HEK293 (cell line): ENCODE results near the gene ALPG.

Experiments used
- SETDB1 ChIP-seq: IDR thresholded peaks from one replicate; pipeline ENCODE4 v1.6.1; 2017; ENCODE audit warnings: mild to moderate bottlenecking, low read length, moderate library complexity, mixed read lengths; ENCODE audit not compliant: insufficient read length
- ZNF16 ChIP-seq: fragments of 450-650 bp; formaldehyde crosslinking; IDR thresholded peaks from 2 replicates; pipeline ENCODE4 v1.5.1; 2016; ENCODE audit warnings: low read depth, missing biosample characterization, missing genetic modification characterization
- ZNF174 ChIP-seq: fragments of 450-650 bp; formaldehyde crosslinking; IDR thresholded peaks from 2 replicates; pipeline ENCODE4 v1.5.0; 2017; ENCODE audit warnings: missing biosample characterization, mild to moderate bottlenecking, missing genetic modification characterization
- ZNF354C ChIP-seq: fragments of 450-650 bp; formaldehyde crosslinking; IDR thresholded peaks from 2 replicates; pipeline ENCODE4 v1.5.1; 2016; ENCODE audit warnings: missing biosample characterization, missing genetic modification characterization, low read depth, borderline replicate concordance
- ZNF830 ChIP-seq: fragments of 450-650 bp; IDR thresholded peaks from 2 replicates; pipeline ENCODE4 v1.5.0; 2018; ENCODE audit warnings: missing biosample characterization, missing genetic modification characterization, low read depth, mild to moderate bottlenecking, moderate library complexity
- TF ChIP-seq, protein P1 (sequence below): fragments of 450-650 bp; formaldehyde crosslinking; IDR thresholded peaks from 2 replicates; pipeline ENCODE4 v1.5.1; 2016; ENCODE audit warnings: missing biosample characterization, missing genetic modification characterization

DNA sequence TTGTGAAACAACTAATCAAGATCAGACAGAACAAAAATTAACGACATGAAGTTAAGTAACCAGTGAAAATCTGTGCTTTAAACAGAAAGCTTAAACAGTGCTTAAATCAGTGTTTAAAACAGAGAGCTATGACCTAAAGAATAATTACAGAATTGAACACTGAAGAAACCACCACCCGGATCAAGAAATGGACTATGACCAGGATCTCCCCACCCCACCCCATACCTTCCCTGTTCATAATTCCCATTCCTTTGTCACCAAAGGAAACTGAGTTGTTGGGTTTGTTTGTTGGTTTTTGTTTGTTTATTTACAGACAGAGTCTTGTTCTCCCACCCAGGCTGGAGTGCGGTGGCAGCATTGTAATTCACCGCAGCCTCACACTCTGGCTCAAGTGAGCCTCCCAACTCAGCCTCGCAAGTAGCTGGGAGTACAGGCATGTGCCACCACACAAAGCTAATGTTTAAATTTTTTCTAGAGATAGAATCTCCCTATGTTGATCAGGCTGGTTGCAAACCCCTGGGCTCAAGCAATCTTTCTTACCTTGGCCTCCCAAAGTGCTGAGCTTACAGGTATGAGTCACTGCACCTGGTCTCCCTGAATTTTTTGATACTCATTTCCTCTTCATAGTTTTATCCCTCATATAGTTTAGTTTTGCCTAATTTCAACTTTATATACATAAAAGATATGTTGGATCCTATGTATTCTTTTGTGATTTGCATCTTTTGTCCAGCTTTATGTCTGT, 8.2 kb upstream of the ALPG start:
- no peak for TF ChIP-seq ZNF354C (tag by site-specific recombination)
- TF ChIP-seq, protein P1, sequence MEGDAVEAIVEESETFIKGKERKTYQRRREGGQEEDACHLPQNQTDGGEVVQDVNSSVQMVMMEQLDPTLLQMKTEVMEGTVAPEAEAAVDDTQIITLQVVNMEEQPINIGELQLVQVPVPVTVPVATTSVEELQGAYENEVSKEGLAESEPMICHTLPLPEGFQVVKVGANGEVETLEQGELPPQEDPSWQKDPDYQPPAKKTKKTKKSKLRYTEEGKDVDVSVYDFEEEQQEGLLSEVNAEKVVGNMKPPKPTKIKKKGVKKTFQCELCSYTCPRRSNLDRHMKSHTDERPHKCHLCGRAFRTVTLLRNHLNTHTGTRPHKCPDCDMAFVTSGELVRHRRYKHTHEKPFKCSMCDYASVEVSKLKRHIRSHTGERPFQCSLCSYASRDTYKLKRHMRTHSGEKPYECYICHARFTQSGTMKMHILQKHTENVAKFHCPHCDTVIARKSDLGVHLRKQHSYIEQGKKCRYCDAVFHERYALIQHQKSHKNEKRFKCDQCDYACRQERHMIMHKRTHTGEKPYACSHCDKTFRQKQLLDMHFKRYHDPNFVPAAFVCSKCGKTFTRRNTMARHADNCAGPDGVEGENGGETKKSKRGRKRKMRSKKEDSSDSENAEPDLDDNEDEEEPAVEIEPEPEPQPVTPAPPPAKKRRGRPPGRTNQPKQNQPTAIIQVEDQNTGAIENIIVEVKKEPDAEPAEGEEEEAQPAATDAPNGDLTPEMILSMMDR (tag by site-specific recombination), result no peak
- TF ChIP-seq ZNF16 (tag by site-specific recombination), result no peak
- no peak for TF ChIP-seq SETDB1
- TF ChIP-seq ZNF174 (tag by site-specific recombination), result no peak
- no peak for TF ChIP-seq ZNF830 (tag by site-specific recombination)
